Peyer's patch (tissue), 4 donors: ENCODE data around the gene IFNG-AS1. TPM values are rescaled to one million over a fixed set of nuclear protein-coding genes. Genes with fewer than 3 reads are reported as not detected.
A peak's percentile ranks its signal among the peaks of the same experiment; 100 is the strongest.

Experiments
- DNase-seq, 3 donors: peaks; one replicate each; pipeline ENCODE4 v3.0.0-alpha.2; 2017 to 2019
- H3K27ac ChIP-seq, 4 donors: fragments of 200-600 bp; sonication (generic); one replicate each; pipeline ENCODE4 v1.5.1; 2016 to 2019
- H3K27me3 ChIP-seq, 2 donors: fragments of 200-600 bp; sonication (generic); one replicate each; pipeline ENCODE4 v1.5.1; 2019
- H3K36me3 ChIP-seq, 3 donors: fragments of 200-600 bp; sonication (generic); one replicate each; pipeline ENCODE4 v1.5.1; 2016 to 2019
- H3K4me1 ChIP-seq, 4 donors: fragments of 200-600 bp; sonication (generic); one replicate each; pipeline ENCODE4 v1.5.1; 2016 to 2019
- H3K4me3 ChIP-seq, 4 donors: fragments of 200-600 bp; sonication (generic); 1 replicate in 3 of 4; 2 replicates in 1 of 4; pipeline ENCODE4 v1.5.1; 2016 to 2019; ENCODE audit warnings: mild to moderate bottlenecking in 1 of 4
- H3K9me3 ChIP-seq, 4 donors: fragments of 200-600 bp; sonication (generic); one replicate each; pipeline ENCODE4 v1.5.1; 2016 to 2019; ENCODE audit warnings: mild to moderate bottlenecking in 1 of 4
- CTCF ChIP-seq, 6 experiments: fragments of 450-650 bp in 4 of 6; fragments of 200-600 bp in 2 of 6; sonication (generic) in 1 of 6; IDR thresholded peaks; one replicate each; pipeline ENCODE4 v1.5.1; 2017 to 2019; ENCODE audit warnings: antibody characterized with exemption in 6 of 6, mild to moderate bottlenecking in 3 of 6, moderate library complexity in 1 of 6
- POLR2A ChIP-seq, 2 donors: fragments of 450-650 bp; IDR thresholded peaks; one replicate each; pipeline ENCODE4 v1.5.1; 2017; ENCODE audit warnings: antibody characterized with exemption in 2 of 2, mild to moderate bottlenecking in 2 of 2, moderate library complexity in 2 of 2
- total RNA-seq, 4 donors: library from RNA; depleted of rRNA; stranded (reverse); fragments of >200 nt; gene quantifications; one replicate each; pipeline ENCODE4 v1.1.0, GENCODE V29; 2016

Gene IFNG-AS1
- total RNA-seq, 4 donors from 2014 or later = 1.5 to 4.1 TPM; not detected in 2

- Histone ChIP-seq H3K27ac (no peak overlapping the region), H3K4me1 (no peaks in the 10 kb centered on the region), H3K27me3 (no peaks in the 10 kb centered on the region), H3K9me3 (no peaks in the 10 kb centered on the region), H3K36me3 (no peaks in the 10 kb centered on the region), H3K4me3 (no peak overlapping the region)
- TF ChIP-seq CTCF (IDR thresholded peaks at IDR 0.05) (no peak), POLR2A (IDR thresholded peaks at IDR 0.05) (no peak)
- DNase-seq = no peak
Observed at GRCh38 chr12:68034567-68034966, 45.3 kb downstream of the IFNG-AS1 start.

GRCh38 chr12:68036642-68037041 is 47.4 kb downstream of the IFNG-AS1 start:
- no peaks in the 10 kb centered on the region for H3K4me1 ChIP-seq
- DNase-seq = no peak
- H3K27me3 ChIP-seq = no peaks in the 10 kb centered on the region
- H3K27ac ChIP-seq = no peak overlapping the region
- H3K36me3 ChIP-seq = no peaks in the 10 kb centered on the region
- H3K9me3 ChIP-seq = no peaks in the 10 kb centered on the region
- no peak for TF ChIP-seq POLR2A (IDR thresholded peaks at IDR 0.05)
- no peak for TF ChIP-seq CTCF (IDR thresholded peaks at IDR 0.05)
- H3K4me3 ChIP-seq = no peak overlapping the region

GRCh38 chr12:68037616-68038255 is 48.5 kb downstream of the IFNG-AS1 start:
- Histone ChIP-seq H3K9me3 (no peaks in the 10 kb centered on the region), H3K36me3 (no peaks in the 10 kb centered on the region), H3K4me1 (no peaks in the 10 kb centered on the region), H3K4me3 (no peak overlapping the region), H3K27me3 (no peaks in the 10 kb centered on the region), H3K27ac (no peak overlapping the region)
- no peak for DNase-seq
- TF ChIP-seq POLR2A (IDR thresholded peaks at IDR 0.05) = no peak
- TF ChIP-seq CTCF (IDR thresholded peaks at IDR 0.05) = no peak

- Histone ChIP-seq H3K27ac (no peak overlapping the region), H3K27me3 (no peaks in the 10 kb centered on the region), H3K4me3 (no peak overlapping the region), H3K4me1 (no peaks in the 10 kb centered on the region), H3K36me3 (no peaks in the 10 kb centered on the region), H3K9me3 (no peaks in the 10 kb centered on the region)
- DNase-seq = no peak
- no peak for TF ChIP-seq POLR2A (IDR thresholded peaks at IDR 0.05)
Observed at GRCh38 chr12:68038650-68039049, 49.4 kb downstream of the IFNG-AS1 start.

- H3K4me1 ChIP-seq = no peaks in the 10 kb centered on the region
- no peaks in the 10 kb centered on the region for H3K9me3 ChIP-seq
- H3K27me3 ChIP-seq = no peaks in the 10 kb centered on the region
- no peak overlapping the region for H3K4me3 ChIP-seq
- peak in 2 of 3 donors; percentile 80 to 90 for DNase-seq
- no peaks in the 10 kb centered on the region for H3K36me3 ChIP-seq
- H3K27ac ChIP-seq = no peak overlapping the region
- TF ChIP-seq POLR2A (IDR thresholded peaks at IDR 0.05) (no peak), CTCF (IDR thresholded peaks at IDR 0.05) (peak; percentile 57 to 88 (median 69))
Observed at GRCh38 chr12:68040450-68041075, 51.3 kb downstream of the IFNG-AS1 start.

GRCh38 chr12:68042212-68042699 is 53.0 kb downstream of the IFNG-AS1 start:
- no peaks in the 10 kb centered on the region for H3K27me3 ChIP-seq
- peak in 1 of 3 donors; percentile 41 for DNase-seq
- peak overlapping the region in 1 of 4 donors; percentile 40 for H3K27ac ChIP-seq
- H3K4me3 ChIP-seq = no peak overlapping the region
- no peak for TF ChIP-seq POLR2A (IDR thresholded peaks at IDR 0.05)
- no peak for TF ChIP-seq CTCF (IDR thresholded peaks at IDR 0.05)
- no peaks in the 10 kb centered on the region for H3K4me1 ChIP-seq
- H3K9me3 ChIP-seq = no peaks in the 10 kb centered on the region
- no peaks in the 10 kb centered on the region for H3K36me3 ChIP-seq
